ENCODE results near the gene NUP98.

DNA sequence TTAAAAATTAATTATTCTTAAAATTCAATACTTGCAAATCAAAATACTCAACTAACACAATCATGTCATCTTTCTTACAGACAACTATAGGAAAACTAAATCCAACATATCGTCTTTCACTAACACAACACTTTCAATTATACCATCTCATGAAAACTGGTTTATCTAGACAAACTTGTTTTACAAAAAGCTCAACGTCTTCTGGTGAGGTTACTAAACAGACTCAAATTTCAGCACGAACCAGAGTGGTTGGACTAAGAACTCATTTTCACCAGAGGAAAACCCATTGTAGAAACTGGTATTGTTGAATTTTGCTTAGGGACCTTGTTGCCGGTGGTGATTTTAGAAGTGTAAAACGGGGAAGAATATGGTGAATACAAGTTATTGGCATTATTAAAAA, 52.2 kb downstream of the NUP98 start:
- TF ChIP-seq, protein P1, sequence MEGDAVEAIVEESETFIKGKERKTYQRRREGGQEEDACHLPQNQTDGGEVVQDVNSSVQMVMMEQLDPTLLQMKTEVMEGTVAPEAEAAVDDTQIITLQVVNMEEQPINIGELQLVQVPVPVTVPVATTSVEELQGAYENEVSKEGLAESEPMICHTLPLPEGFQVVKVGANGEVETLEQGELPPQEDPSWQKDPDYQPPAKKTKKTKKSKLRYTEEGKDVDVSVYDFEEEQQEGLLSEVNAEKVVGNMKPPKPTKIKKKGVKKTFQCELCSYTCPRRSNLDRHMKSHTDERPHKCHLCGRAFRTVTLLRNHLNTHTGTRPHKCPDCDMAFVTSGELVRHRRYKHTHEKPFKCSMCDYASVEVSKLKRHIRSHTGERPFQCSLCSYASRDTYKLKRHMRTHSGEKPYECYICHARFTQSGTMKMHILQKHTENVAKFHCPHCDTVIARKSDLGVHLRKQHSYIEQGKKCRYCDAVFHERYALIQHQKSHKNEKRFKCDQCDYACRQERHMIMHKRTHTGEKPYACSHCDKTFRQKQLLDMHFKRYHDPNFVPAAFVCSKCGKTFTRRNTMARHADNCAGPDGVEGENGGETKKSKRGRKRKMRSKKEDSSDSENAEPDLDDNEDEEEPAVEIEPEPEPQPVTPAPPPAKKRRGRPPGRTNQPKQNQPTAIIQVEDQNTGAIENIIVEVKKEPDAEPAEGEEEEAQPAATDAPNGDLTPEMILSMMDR (conservative IDR thresholded peaks at IDR 0.05; ENCODE audit: low read depth, low read length), result no peak
- TF ChIP-seq EZH2 (IDR thresholded peaks at IDR 0.05; ENCODE audit: borderline replicate concordance, low read depth, low read length, poor library complexity, severe bottlenecking), result no peak

All from A673 (cell line).